K562 (cell line): ENCODE results near the gene PCDHB8. TPM values are rescaled to one million over a fixed set of nuclear protein-coding genes. Genes with fewer than 3 reads are reported as not detected.
A peak's percentile ranks its signal among the peaks of the same experiment; 100 is the strongest.
"Not testable (repeated sequence)": the region's sequence is repeated elsewhere in the genome, so short reads cannot be mapped to it uniquely, and the experiment has no call there.

Experiments
- ATAC-seq: fragments of 200-7000 bp; cut with Tn5 transposase; 3 replicates; pipeline ENCODE4 v1.9.1; 2020; ENCODE audit warnings: moderate library complexity
- BruUV-seq: library from RNA; stranded (reverse); fragments of 400-500 nt; replicated peaks from 2 replicates; lab custom pipeline; 2021; lab: Mats Ljungman, UMichigan
- CTCF ChIA-PET: fragments of 300-600 bp; formaldehyde crosslinking; extraction: SDS; loops from one replicate; lab custom pipeline; 2021; ENCODE audit warnings: low intra/inter-chr PET ratio; lab: Yijun Ruan, JAX
- POLR2A ChIA-PET: fragments of 300-600, 350-650 bp; sonication (Branson Sonifier 250); formaldehyde crosslinking; extraction: SDS; loops from one replicate; lab custom pipeline; 2021; ENCODE audit warnings: antibody characterized with exemption, inconsistent platforms; lab: Yijun Ruan, JAX
- DNase-seq, 4 experiments: peaks; one replicate each; pipeline versions ENCODE4 v3.0.0 to v3.0.0-alpha.2; 2011 to 2018; ENCODE audit warnings: low spot score in 3 of 4, mixed read lengths in 3 of 4; ENCODE audit errors: extremely low read depth in 1 of 4
- FAIRE-seq: peaks from 2 replicates; lab custom pipeline; 2011; peaks lifted over from hg19 to GRCh38; lab: Jason Lieb, UNC
- H2AFZ ChIP-seq: 2 replicates; pipeline ENCODE4 v1.6.0; 2011; ENCODE audit warnings: low read depth, low read length, control low read depth, inconsistent platforms
- H3K27ac ChIP-seq: fragments of 200-600 bp; 3 replicates; pipeline ENCODE4 v1.8.0; 2011; ENCODE audit warnings: low read depth, mild to moderate bottlenecking, control low read depth, inconsistent platforms, low read length, moderate library complexity, mixed read lengths; ENCODE audit errors: extremely low read depth
- H3K27me3 ChIP-seq, 2 experiments: fragments of 300-600 bp in 1 of 2; 2 replicates in 1 of 2; 3 replicates in 1 of 2; pipeline versions ENCODE4 v1.6.0 to v1.8.0; 2011; ENCODE audit warnings: inconsistent platforms in 2 of 2, low read length in 2 of 2, mild to moderate bottlenecking in 1 of 2, mixed read lengths in 1 of 2, moderate library complexity in 1 of 2; ENCODE audit not compliant: control insufficient read depth in 2 of 2, insufficient read depth in 2 of 2
- H3K36me3 ChIP-seq: fragments of 300-600 bp; 3 replicates; pipeline ENCODE4 v1.8.0; 2011; ENCODE audit warnings: mild to moderate bottlenecking, low read length, inconsistent platforms; ENCODE audit not compliant: control insufficient read depth, insufficient read depth
- H3K4me1 ChIP-seq, 2 experiments: fragments of 200-600 bp in 1 of 2; replicated peaks in 1 of 2; 2 replicates in 1 of 2; 3 replicates in 1 of 2; pipeline versions ENCODE4 v1.5.1 to v1.8.0; 2011; ENCODE audit warnings: inconsistent platforms in 2 of 2, low read length in 2 of 2, mild to moderate bottlenecking in 1 of 2, mixed read lengths in 1 of 2, moderate library complexity in 1 of 2; ENCODE audit not compliant: control insufficient read depth in 2 of 2, insufficient read depth in 2 of 2
- H3K4me2 ChIP-seq: 2 replicates; pipeline ENCODE4 v1.6.1; 2011; ENCODE audit warnings: low read length, control low read depth, inconsistent platforms, mixed read lengths; ENCODE audit not compliant: insufficient read depth
- H3K4me3 ChIP-seq: fragments of 200-600 bp; sonication (generic), shearing (Covaris generic); 2 replicates; pipeline ENCODE4 v1.5.1; 2016; ENCODE audit warnings: control low read depth, inconsistent platforms
- H3K79me2 ChIP-seq: fragments of 200-600 bp; 3 replicates; pipeline ENCODE4 v1.8.0; 2011; ENCODE audit warnings: low read length, inconsistent platforms; ENCODE audit not compliant: control insufficient read depth, insufficient read depth
- H3K9ac ChIP-seq, 2 experiments: 2 replicates each; pipeline versions ENCODE4 v1.6.0 to v1.6.1; 2011; ENCODE audit warnings: low read depth in 2 of 2, low read length in 2 of 2, control low read depth in 1 of 2, inconsistent platforms in 1 of 2, mild to moderate bottlenecking in 1 of 2, mixed read lengths in 1 of 2; ENCODE audit not compliant: insufficient read depth in 1 of 2
- H3K9me1 ChIP-seq: one replicate; pipeline ENCODE4 v1.6.0; 2011; ENCODE audit warnings: inconsistent platforms, mild to moderate bottlenecking, low read length, moderate library complexity; ENCODE audit not compliant: control insufficient read depth, insufficient read depth
- H3K9me3 ChIP-seq: replicated peaks from 2 replicates; pipeline ENCODE4 v1.5.1; 2011; ENCODE audit warnings: low read depth, low read length, inconsistent platforms; ENCODE audit not compliant: control insufficient read depth, insufficient read depth
- H4K20me1 ChIP-seq: replicated peaks from 2 replicates; pipeline ENCODE4 v1.6.1; 2011; ENCODE audit warnings: low read length, inconsistent platforms, mixed read lengths; ENCODE audit not compliant: control insufficient read depth, insufficient read depth
- CTCF ChIP-seq, 3 experiments: IDR thresholded peaks in 2 of 3; conservative IDR thresholded peaks in 1 of 3; 2 replicates each; pipeline ENCODE4 v1.5.1; 2011 to 2012; ENCODE audit warnings: low read length in 3 of 3, mild to moderate bottlenecking in 3 of 3, control low read depth in 2 of 3, improper control_type of control experiment in 1 of 3, inconsistent platforms in 1 of 3, low read depth in 1 of 3, mixed read lengths in 1 of 3, moderate library complexity in 1 of 3; ENCODE audit not compliant: insufficient read depth in 2 of 3
- GTF2F1 ChIP-seq: IDR thresholded peaks from 2 replicates; pipeline ENCODE4 v1.6.1; 2011; ENCODE audit warnings: low read depth, low read length, improper control_type of control experiment
- KLF10 ChIP-seq: fragments of 250-450 bp; sonication (Bioruptor Pico); IDR thresholded peaks from 2 replicates; pipeline ENCODE4 v1.6.1; 2021; ENCODE audit warnings: matching md5 sums
- ZBTB17 ChIP-seq: fragments of 450-650 bp; formaldehyde crosslinking; IDR thresholded peaks from 2 replicates; pipeline ENCODE4 v1.4.0; 2020; ENCODE audit warnings: mild to moderate bottlenecking
- ZNF398 ChIP-seq: fragments of 250-450 bp; sonication (Bioruptor Pico); IDR thresholded peaks from 2 replicates; pipeline ENCODE4 v1.8.0; 2021; ENCODE audit warnings: moderate library complexity, mild to moderate bottlenecking, inconsistent platforms
- WGBS: fragments of 100-300 bp; shearing (Covaris generic); methylation state at CpG from one replicate; pipeline ENCODE4 v1.1.6; 2016; ENCODE audit warnings: low coverage, mixed read lengths; ENCODE audit not compliant: insufficient coverage; ENCODE audit errors: missing lambda C conversion rate; 5-methylcytosine and 5-hydroxymethylcytosine counted together
- in situ Hi-C: fragments of 300-500 bp; cut with MboI; formaldehyde crosslinking; loops from 4 replicates; pipeline ENCODE4 v1.15.0; 2018; ENCODE audit warnings: inconsistent platforms, mixed read lengths
- intact Hi-C: fragments of 100-400 bp; cut with micrococcal nuclease; formaldehyde crosslinking; loops from 2 replicates; pipeline ENCODE4 v1.14.2; 2022
- polyA plus RNA-seq, 8 experiments: library from polyadenylated mRNA; depleted of rRNA in 4 of 8; stranded (reverse) in 5 of 8; unstranded in 3 of 8; fragments of >200 nt; fragmentation: Nextera tagmentation in 2 of 8; fragmentation: Illumina TruSeq in 1 of 8; extraction: Ambion mirVana in 2 of 8; extraction: Trizol in 1 of 8; gene quantifications; 2 replicates each; pipeline versions ENCODE4 v1.2.1 to v1.2.3, GENCODE V29; 2011 to 2014; ENCODE audit warnings: inconsistent platforms in 1 of 8, missing spikeins in 1 of 8
- total RNA-seq, 7 experiments: library from RNA; depleted of rRNA in 6 of 7; stranded (reverse); fragments of >200 nt in 6 of 7; fragmentation: Illumina TruSeq in 2 of 7; extraction: Trizol in 2 of 7; gene quantifications; 2 replicates each; pipeline versions ENCODE4 v1.2.1 to v1.2.3, GENCODE V29; 2011 to 2021; ENCODE audit warnings: low replicate concordance in 1 of 7

The PCDHB8 gene
- total and polyA plus RNA-seq, 9 of the 15 experiments (the other 6 are each of a cell fraction or from before 2014, with no cell fraction given): not detected

- H3K9me3 ChIP-seq: no peaks in the 10 kb centered on the region
- H3K27me3 ChIP-seq: peaks cover 0 to 8% of the 10 kb centered on the region in 2 experiments; a peak in 2 of 5 replicates
- H3K4me1 ChIP-seq: no peaks in the 10 kb centered on the region
- FAIRE-seq: no peak
- BruUV-seq: no TSS peak
- TF ChIP-seq KLF10 (CRISPR knock-in tag) (no peak), GTF2F1 (no peak), ZNF398 (no peak), ZBTB17 (CRISPR knock-in tag) (no peak), CTCF (IDR thresholded peaks at IDR 0.05 in 2 of 3, conservative IDR thresholded peaks at IDR 0.05 in 1 of 3; ENCODE audit: insufficient read depth in 2 of 3, low read depth in 1 of 3, low read length in 3 of 3) (peak; percentile 18 to 39 (median 29); a peak in 4 of 6 replicates)
- TF ChIP-seq, all 486 proteins: peak for 1
- H3K9ac ChIP-seq: no peak overlapping the region
- POLR2A ChIA-PET: no interaction called here
- DNase-seq: peak in 1 of 4 experiments; percentile 7
- CTCF ChIA-PET: no interaction called here
- H3K9me1 ChIP-seq: no peaks in the 10 kb centered on the region
- no peak overlapping the region for H3K27ac ChIP-seq
- intact Hi-C loops (no loop called here), in situ Hi-C loops (no loop called here)
- ATAC-seq: peak; percentile 71
- H3K4me2 ChIP-seq: no peak overlapping the region
- H4K20me1 ChIP-seq: no peaks in the 10 kb centered on the region
- H3K4me3 ChIP-seq: no peak overlapping the region
- H3K36me3 ChIP-seq: no peaks in the 10 kb centered on the region
- no peaks in the 10 kb centered on the region for H3K79me2 ChIP-seq
- WGBS: under 1% methylated on average over 21 of the region's 21 CpGs
- no peak overlapping the region for H2AFZ ChIP-seq
Measured at GRCh38 chr5:141155540-141156374, 21.8 kb upstream of the PCDHB8 start.

- DNase-seq, H3K9ac ChIP-seq, CTCF ChIA-PET, H4K20me1 ChIP-seq, H3K9me1 ChIP-seq, H2AFZ ChIP-seq, FAIRE-seq, intact Hi-C loops, H3K27me3 ChIP-seq, H3K9me3 ChIP-seq, H3K27ac ChIP-seq, H3K36me3 ChIP-seq, H3K79me2 ChIP-seq, POLR2A ChIA-PET, H3K4me3 ChIP-seq, H3K4me2 ChIP-seq, in situ Hi-C loops, BruUV-seq, H3K4me1 ChIP-seq, ATAC-seq: not testable (repeated sequence)
- WGBS: 4% methylated on average over 20 of the region's 38 CpGs
Measured at GRCh38 chr5:141157356-141157755, 20.2 kb upstream of the PCDHB8 start.
